HL-60 (cell line): ENCODE measurements around the gene BMP2K.
"Not testable (repeated sequence)": the region's sequence is repeated elsewhere in the genome, so short reads cannot be mapped to it uniquely, and the experiment has no call there.

Source experiments
- DNase-seq, 2 experiments: peaks; one replicate each; pipeline ENCODE4 v3.0.0-alpha.2; 2010 to 2020; ENCODE audit warnings: low read depth in 1 of 2, low spot score in 1 of 2
- H3K27ac ChIP-seq: fragments of 250-450 bp; sonication (Bioruptor Pico); replicated peaks from 2 replicates; pipeline ENCODE4 v1.5.1; 2020; ENCODE audit warnings: mild to moderate bottlenecking, moderate library complexity
- H3K27me3 ChIP-seq: fragments of 250-450 bp; sonication (Bioruptor Pico); 2 replicates; pipeline ENCODE4 v1.5.1; 2021; ENCODE audit warnings: mild to moderate bottlenecking, moderate library complexity; ENCODE audit not compliant: insufficient read depth, poor library complexity, severe bottlenecking
- H3K4me3 ChIP-seq: replicated peaks from 2 replicates; pipeline ENCODE4 v1.5.1; 2011; ENCODE audit warnings: mild to moderate bottlenecking, control low read depth, low read length; ENCODE audit not compliant: insufficient read depth
- GABPA ChIP-seq: IDR thresholded peaks from 2 replicates; pipeline ENCODE4 v1.6.1; 2012; ENCODE audit warnings: low read depth
- POLR2AphosphoS5 ChIP-seq: IDR thresholded peaks from 2 replicates; pipeline ENCODE4 v1.6.1; 2012; ENCODE audit warnings: low read depth
- REST ChIP-seq: IDR thresholded peaks from 2 replicates; pipeline ENCODE4 v1.6.1; 2012; ENCODE audit warnings: low read depth; ENCODE audit not compliant: insufficient replicate concordance
- SPI1 ChIP-seq: IDR thresholded peaks from 2 replicates; pipeline ENCODE4 v1.6.1; 2012; ENCODE audit warnings: low read depth, mild to moderate bottlenecking, borderline replicate concordance
- TF ChIP-seq, protein P1 (sequence below): IDR thresholded peaks from one replicate; pipeline ENCODE4 v1.5.1; 2011; ENCODE audit warnings: low read length, control low read depth, inconsistent platforms; ENCODE audit not compliant: insufficient read depth

BMP2K gene

GRCh38 chr4:78829296-78829695 is 53.1 kb downstream of the BMP2K start:
- no peak overlapping the region for H3K27ac ChIP-seq
- no peak overlapping the region for H3K4me3 ChIP-seq
- H3K27me3 ChIP-seq, result no peaks in the 10 kb centered on the region
- DNase-seq, result no peak
- no peak for TF ChIP-seq POLR2AphosphoS5
- no peak for TF ChIP-seq REST
- TF ChIP-seq GABPA, result no peak
- TF ChIP-seq, protein P1, sequence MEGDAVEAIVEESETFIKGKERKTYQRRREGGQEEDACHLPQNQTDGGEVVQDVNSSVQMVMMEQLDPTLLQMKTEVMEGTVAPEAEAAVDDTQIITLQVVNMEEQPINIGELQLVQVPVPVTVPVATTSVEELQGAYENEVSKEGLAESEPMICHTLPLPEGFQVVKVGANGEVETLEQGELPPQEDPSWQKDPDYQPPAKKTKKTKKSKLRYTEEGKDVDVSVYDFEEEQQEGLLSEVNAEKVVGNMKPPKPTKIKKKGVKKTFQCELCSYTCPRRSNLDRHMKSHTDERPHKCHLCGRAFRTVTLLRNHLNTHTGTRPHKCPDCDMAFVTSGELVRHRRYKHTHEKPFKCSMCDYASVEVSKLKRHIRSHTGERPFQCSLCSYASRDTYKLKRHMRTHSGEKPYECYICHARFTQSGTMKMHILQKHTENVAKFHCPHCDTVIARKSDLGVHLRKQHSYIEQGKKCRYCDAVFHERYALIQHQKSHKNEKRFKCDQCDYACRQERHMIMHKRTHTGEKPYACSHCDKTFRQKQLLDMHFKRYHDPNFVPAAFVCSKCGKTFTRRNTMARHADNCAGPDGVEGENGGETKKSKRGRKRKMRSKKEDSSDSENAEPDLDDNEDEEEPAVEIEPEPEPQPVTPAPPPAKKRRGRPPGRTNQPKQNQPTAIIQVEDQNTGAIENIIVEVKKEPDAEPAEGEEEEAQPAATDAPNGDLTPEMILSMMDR, result no peak

DNA sequence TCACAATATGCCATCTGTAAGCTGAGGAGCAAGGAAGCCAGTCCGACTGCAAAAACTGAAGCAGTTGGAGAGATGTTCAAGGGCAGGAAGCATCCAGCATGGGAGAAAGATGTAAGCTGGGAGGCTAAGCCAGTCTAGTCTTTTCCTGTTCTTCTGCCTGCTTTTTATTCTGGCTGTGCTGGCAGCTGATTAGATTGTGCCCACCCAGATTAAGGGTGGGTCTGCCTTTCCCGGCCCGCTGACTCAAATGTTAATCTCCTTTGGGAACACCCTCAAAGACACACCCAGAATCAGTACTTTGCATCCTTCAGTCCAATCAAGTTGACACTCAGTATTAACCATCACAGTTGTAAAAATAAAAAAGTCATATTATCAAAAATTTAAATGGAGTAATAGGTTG is 63.5 kb downstream of the BMP2K start:
- H3K27me3 ChIP-seq, H3K4me3 ChIP-seq, H3K27ac ChIP-seq, DNase-seq: not testable (repeated sequence)

GRCh38 chr4:78840286-78840685 is 64.1 kb downstream of the BMP2K start:
- DNase-seq, H3K27me3 ChIP-seq, H3K27ac ChIP-seq, H3K4me3 ChIP-seq: not testable (repeated sequence)

GRCh38 chr4:78845472-78845871 is 69.3 kb downstream of the BMP2K start:
- Histone ChIP-seq H3K4me3 (no peak overlapping the region), H3K27me3 (no peaks in the 10 kb centered on the region), H3K27ac (peak overlapping the region; percentile 49)
- TF ChIP-seq, protein P1, result no peak
- TF ChIP-seq POLR2AphosphoS5 (no peak), SPI1 (peak; percentile 88)
- DNase-seq, result peak; percentile 7 to 31

GRCh38 chr4:78846258-78846657 is 70.1 kb downstream of the BMP2K start:
- DNase-seq, result no peak
- H3K27me3 ChIP-seq, result no peaks in the 10 kb centered on the region
- no peak overlapping the region; the same call in 1 of the 2 replicates for H3K27ac ChIP-seq
- no peak for TF ChIP-seq REST
- TF ChIP-seq GABPA, result no peak
- TF ChIP-seq POLR2AphosphoS5, result no peak
- TF ChIP-seq, protein P1, result no peak
- no peak for TF ChIP-seq SPI1
- no peak overlapping the region for H3K4me3 ChIP-seq
